ENCODE results near the gene GCC2.

Gene GCC2

DNA sequence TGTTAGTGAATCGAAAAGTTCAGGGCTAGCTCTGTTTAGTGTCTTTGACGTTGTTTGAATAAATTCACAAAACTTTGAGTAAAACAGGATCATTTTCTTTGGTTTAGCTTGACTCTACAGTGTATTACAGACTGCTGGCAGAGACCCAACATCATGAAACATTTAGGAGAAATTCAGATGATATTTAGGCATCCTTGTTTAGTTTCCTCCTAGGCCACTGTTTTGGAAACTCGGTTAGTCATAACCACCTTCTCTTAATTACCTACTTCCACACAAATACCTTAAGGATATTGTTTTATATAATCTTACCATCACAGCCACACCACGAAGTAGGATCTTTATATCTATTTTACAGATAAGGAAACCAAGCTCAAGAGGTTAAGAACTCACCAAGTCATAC, 93.1 kb downstream of the GCC2 start:
- TF ChIP-seq, protein P1, sequence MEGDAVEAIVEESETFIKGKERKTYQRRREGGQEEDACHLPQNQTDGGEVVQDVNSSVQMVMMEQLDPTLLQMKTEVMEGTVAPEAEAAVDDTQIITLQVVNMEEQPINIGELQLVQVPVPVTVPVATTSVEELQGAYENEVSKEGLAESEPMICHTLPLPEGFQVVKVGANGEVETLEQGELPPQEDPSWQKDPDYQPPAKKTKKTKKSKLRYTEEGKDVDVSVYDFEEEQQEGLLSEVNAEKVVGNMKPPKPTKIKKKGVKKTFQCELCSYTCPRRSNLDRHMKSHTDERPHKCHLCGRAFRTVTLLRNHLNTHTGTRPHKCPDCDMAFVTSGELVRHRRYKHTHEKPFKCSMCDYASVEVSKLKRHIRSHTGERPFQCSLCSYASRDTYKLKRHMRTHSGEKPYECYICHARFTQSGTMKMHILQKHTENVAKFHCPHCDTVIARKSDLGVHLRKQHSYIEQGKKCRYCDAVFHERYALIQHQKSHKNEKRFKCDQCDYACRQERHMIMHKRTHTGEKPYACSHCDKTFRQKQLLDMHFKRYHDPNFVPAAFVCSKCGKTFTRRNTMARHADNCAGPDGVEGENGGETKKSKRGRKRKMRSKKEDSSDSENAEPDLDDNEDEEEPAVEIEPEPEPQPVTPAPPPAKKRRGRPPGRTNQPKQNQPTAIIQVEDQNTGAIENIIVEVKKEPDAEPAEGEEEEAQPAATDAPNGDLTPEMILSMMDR (IDR thresholded peaks at IDR 0.05) = no peak

DNA sequence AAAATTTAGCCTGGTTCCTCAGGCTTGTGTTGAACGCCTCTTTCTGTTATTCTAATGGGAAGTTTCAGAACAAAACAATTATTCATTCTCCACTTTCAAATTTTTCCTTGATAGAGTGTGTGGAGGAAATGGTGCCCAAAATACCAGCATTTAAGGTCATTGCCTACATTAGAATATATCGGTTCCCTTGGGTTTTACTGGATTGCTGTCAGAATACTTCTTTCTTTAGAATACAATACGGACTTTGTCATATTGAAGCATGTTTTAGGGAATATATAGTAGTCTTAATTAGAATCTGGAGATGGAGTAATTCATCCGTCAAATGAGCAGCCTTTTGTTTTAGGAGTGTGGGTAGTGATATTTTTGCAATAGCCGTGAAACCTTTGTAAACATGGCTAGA, 98.6 kb downstream of the GCC2 start:
- TF ChIP-seq, protein P1 (IDR thresholded peaks at IDR 0.05) = no peak

DNA sequence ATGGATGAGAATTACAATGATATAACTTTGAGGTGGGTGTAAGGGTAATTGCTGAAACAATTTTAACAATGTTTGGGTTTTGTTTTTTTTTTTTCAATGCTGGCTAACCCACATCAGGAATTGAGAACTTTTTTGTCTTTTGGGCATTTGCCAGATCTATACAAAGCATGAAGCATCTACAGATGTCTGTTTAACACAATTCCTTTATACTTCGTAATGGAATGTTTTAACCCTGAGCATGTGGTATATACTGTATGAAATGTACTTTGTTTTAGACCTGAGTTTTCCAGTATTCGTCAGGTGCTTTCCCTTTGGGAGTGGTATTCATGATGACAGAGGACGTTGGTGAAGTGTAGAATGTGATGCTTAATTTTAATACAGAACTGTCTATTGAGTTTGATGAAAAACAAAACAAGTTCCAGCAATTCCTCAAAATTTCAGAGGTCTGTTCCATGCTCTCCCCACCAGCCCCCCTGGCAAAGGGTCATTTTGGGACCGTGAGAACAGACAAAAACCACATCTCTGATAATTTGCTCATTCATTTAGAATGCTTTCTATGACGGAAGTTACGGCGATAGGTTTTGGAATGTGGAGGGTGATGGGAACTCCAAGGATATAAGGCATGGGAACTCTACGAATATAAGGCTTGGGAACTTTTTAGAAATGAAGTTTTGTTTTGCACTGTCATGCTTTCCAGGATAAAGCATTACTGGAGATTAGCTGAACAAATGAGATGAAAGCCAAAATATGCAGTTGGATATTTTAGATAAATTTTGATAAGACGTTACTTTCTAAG, 99.4 kb downstream of the GCC2 start:
- TF ChIP-seq, protein P1 (IDR thresholded peaks at IDR 0.05) = no peak

DNA sequence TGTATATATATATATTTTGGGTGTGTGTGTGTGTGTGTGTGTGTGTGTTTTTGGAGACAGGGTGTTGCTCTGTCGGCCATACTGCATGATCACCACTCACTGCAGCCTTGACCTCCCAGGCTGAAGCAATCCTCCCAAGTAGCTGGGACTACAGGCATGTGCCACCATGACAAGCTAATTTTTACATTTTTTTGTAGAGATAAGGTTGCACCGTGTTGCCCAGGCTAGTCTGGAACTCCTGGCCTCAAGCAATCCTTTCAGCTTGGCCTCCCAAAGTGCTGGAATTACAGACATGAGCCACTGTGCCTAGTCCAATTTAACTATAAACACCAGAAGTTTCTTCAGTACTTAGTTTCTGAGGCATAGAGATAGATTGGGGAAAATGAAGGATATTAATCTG, 103.6 kb downstream of the GCC2 start:
- TF ChIP-seq, protein P1 (IDR thresholded peaks at IDR 0.05) = no peak

DNA sequence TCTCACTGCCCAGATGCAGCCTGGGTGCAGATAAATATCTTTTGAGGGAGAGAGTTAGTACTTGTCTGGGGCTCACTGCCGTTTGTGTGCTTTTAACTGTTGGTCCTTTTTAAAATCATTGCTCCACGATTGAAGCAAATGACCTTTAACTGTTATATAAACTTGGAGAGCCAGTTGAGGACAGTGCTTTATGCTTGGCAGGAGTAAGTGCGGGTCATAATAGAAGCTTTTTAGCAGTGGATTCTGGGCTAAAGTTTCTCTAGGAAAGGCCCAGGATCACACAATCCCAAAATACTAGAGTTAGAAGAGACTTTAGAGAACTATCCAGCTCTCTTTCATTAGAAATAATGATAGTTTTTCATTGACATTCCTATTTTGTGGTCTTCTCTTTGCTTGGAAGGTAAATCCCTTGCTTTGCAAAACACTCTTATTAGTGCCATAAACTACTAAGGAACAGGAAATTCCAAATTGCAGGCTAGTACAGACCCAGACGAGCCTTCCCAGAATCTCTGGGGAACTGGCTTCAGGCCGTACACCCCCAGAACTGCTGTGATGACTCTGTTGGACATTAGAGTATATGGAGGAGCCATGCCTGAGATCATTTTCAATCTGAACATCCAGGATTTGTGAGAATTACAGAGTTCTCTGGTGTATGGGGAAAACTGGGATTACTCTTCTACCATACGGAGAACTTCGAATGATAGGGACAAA, 104.4 kb downstream of the GCC2 start:
- TF ChIP-seq, protein P1 (IDR thresholded peaks at IDR 0.05) = no peak

DNA sequence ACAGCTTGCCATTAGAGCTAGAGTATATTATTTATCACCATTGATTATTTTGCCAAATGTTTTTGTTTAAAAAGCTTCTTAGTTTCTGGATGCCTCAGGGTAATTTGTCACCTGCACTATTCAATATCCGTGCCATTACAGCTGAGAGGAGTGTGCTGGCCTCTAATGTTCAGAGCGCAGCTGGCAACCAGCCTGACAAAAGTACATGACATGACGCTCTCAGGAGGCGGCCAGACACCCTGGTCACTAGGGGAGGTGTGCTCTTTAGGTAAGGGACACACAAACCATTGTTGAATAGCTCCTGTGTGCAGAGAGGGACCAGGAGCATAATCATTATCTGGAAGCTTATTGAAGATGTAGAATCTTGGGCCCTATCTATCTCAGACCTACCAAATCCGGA, 105.5 kb downstream of the GCC2 start:
- TF ChIP-seq, protein P1 (IDR thresholded peaks at IDR 0.05) = no peak

DNA sequence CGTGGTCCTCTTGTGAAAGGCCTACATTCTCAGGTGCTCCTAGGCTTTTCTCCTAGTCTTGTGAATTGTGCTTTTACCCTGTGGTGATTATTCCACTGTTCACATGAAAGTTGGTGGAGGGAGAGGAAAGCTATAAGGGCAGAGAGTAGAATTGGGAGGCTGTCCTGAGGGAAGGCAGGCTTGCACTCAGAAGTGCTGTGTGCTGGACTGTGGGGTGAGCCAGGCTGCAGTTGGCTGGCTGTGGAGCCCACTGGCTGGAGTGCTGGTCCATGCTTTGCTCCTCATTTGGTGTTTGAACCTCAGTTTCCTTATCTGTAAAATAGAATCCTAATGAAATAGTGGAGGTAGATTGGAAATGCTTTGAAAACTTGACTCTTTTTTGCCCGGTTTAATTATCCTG, 106.6 kb downstream of the GCC2 start:
- TF ChIP-seq, protein P1 (IDR thresholded peaks at IDR 0.05) = no peak

Data from LNCAP (cell line).